ENCODE results near the gene TGFBI.

The TGFBI gene

DNA sequence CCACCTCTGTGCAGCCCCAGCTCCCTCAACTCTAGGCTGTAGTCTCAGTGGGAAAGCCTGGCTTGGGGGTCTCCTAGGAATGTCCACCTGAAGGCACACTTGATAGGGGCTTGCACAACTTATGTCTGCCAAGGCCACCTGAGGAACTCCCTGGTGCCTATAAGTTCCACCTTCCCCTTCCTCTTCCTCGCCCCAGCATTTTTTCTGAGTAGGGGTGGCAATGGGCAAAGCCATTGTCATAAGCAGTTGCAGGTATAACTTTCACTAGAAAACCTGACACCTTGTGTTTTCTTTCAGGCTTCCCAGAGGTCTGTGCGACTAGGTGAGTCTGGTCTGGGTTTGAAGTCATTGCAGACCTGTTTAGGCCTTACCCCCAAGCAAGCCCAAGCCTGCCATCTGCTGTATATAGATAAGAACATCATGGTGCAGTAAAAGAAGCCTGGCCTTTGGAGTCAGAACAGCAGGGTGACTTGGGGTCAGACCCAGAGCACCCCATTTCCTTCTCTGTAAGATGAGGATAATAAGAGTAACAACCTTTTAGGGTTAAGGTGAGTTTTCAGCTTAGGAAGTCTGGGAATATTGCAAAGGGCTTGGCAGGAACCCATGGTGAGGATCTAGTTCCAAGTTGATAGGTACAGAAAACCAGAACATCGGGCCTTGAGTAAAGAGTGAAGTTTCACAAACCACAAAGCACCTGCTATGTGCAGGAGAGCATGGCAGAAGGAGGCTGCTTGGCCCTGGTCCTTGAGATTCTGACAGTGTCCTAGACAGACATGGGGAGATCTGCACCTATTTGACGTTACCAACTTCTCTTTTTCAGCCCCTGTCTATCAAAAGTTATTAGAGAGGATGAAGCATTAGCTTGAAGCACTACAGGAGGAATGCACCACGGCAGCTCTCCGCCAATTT lies 33.8 kb downstream of the TGFBI start:
- no peak for DNase-seq (ENCODE audit: low read depth in 2 of 3, low spot score in 2 of 3)

DNA sequence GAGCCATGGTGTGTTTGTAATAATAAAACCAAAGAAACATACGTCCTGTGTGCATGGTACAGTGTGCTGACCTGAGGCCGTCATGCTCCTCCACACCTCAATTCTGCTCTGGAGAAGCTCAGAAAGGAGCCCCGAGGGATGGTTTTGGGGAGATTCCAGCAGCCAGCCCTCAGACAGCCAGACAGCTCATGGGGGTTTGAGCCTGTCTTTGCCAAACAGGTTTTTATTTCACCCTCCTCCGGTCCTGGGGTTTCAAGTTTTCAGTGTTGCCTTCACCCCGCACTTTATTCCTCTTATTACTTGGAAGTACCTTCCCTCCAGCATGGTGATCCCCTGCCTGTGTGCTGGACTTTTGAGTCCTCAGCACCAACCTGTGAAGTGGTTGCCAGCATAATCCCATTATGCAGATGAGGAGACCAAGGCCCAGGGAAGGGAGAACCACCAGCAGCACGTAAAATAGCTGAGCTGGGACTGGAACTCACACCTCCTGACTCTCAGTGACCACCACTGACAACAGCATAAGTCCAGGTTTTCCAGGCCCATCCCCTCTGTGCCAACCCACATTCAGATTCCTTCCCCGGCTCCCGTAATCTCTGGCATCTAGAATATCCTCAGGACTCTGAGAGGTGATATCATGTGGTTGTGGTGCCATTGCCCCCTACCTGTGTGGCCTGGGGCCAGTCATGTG lies 35.1 kb downstream of the TGFBI start:
- no peak for DNase-seq (ENCODE audit: low read depth in 2 of 3, low spot score in 2 of 3)

DNA sequence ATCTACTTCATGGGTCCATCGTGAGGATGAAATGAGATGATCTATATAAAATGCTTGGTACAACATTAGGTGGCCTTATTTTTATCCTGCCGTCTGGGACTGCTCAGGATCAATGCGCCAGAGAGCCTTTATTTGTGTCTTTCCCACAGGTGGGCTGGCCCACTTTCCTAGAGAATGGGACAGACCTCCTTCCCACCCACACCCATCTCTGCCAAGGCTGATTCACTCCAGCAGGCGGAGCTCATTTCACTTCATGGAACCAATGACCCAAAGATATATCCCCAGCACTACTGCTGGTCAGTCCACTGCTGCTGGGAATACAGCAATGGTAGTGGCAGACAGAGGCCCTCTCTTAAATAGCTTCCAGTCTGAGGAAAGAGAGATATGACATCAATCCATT lies 35.7 kb downstream of the TGFBI start:
- no peak for DNase-seq (ENCODE audit: low read depth in 2 of 3, low spot score in 2 of 3)

GRCh38 chr5:136065588-136065987 lies 36.8 kb downstream of the TGFBI start:
- DNase-seq (ENCODE audit: low read depth in 2 of 3, low spot score in 2 of 3), result no peak

- no peak for DNase-seq (ENCODE audit: low read depth in 2 of 3, low spot score in 2 of 3)
Observed at GRCh38 chr5:136066661-136067271, 38.0 kb downstream of the TGFBI start.

DNA sequence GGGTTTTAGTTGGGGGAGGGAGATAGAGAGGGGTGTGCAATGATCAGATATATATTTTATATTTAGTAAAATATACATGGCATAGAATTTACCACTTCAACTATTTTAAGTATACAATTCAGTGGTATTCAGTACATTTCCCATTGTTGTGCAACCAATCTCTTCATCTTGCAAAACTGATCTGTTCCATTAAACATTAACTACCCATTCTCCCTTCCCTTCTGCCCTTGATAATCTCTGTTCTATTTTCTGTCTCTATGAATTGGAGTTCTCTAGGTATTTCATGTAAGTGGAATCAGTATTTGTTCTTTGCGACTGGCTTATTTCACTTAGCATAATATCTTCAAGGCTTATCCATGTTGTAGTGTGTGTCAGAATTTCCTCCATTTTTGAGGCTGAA lies 38.6 kb downstream of the TGFBI start:
- DNase-seq (ENCODE audit: low read depth in 2 of 3, low spot score in 2 of 3), result no peak

GRCh38 chr5:136070486-136071285 lies 41.9 kb downstream of the TGFBI start:
- DNase-seq (ENCODE audit: low read depth in 2 of 3, low spot score in 2 of 3), result no peak

GRCh38 chr5:136073714-136074529 lies 45.1 kb downstream of the TGFBI start:
- no peak for DNase-seq (ENCODE audit: low read depth in 2 of 3, low spot score in 2 of 3)

DNA sequence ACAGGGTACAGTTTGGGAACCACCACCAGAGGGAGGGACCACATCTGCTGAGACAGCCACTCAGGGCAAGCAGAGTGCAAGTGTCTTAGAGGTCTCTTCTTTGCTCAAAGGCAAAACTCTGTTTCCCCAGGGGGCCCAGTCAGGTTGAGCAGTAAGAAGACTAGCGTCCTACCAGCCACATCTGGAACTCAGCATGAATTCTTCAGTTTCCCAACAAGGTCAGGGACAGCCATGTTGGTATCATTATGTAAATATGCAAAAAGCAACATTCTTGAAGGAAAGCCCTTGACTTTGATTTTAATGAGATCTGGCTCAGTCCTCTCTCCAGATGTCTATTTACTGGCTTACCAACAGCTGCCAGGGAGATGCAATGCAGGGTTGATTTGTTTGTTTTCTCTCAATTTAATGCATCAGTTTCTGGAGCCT lies 46.7 kb downstream of the TGFBI start:
- no peak for DNase-seq (ENCODE audit: low read depth in 2 of 3, low spot score in 2 of 3)

GRCh38 chr5:136076067-136076466 lies 47.3 kb downstream of the TGFBI start:
- no peak for DNase-seq (ENCODE audit: low read depth in 2 of 3, low spot score in 2 of 3)

DNA sequence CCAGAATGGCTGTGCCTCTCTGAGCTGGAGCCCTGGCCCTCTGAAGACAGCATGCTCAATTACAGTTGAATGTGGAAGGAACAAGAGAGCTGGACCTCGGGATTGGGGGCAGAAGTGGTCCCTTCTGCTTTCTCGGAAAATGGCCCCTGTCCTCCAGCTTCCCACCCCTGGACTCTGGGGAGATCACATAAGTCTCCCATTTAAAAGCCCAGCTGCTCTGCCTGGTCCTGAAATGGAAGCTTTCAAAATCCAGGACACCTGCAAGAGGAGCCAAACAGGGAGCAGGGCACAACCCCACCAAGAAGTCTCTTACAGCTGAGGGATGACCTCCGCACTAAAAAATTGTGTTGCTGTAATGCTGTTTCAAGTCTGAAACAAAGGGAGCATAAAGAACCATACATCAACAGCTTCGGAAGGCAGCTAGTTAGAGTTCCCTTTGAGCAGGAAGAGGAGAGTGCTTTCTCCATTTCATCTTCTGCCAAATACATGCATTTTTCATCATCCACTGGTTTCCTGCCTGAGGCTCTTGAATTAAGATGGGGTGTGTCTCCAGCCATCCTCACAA lies 48.2 kb downstream of the TGFBI start:
- no peak for DNase-seq (ENCODE audit: low read depth in 2 of 3, low spot score in 2 of 3)

DNA sequence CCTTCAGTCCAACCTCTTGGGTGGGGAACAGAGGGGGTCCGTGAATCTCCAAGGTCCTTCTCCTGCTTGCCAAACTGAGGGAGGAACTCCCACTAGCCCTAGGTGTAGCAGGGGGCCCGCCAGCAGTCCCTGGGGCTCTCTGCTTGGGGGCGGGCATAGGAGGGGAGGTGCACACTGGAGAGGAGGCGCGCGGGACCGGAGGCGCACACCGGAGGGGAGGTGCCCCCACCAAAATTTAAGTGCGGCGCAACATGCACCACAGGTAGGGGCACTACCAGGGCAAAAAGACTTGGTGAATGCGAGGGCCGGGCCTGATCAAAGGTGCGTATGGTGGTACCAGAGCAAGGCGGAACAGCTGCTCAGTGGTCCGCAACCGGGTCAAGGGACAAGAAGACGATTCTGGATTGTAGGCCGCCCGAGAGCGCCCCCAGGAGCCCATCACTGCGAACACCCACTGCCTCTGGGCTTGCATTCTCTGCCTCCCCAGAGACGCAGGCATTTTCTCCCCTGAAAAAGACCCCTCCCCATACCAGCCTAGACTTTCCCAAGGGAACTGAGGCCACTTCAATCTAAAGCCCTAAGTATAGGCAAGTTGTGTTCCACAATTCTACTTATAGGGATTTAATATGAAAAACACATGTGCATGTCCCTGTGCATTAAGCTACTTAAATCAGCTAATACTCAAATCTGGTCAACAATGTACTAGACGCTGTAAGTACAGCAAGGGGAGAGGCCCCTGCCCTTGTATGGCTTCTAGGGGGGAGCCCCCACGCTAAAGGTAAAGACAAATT lies 50.6 kb downstream of the TGFBI start:
- no peak for DNase-seq (ENCODE audit: low read depth in 2 of 3, low spot score in 2 of 3)

DNA sequence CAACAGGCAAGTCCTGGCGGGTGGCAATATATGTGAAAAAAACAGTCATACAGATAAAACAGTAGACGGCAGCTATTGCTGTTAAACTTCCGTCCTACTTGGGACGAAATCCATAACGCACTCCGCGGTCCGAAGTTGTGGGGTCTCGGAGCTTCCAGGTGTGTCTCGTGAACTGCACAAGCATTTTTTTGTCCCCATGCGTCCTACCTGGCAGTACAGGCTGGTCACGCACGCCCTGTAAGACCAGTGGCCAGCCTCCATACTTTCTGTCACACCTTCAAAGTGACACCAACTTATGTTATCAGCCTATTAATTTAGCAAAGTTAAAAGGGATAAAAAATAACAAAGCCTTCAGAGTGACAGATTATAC lies 51.3 kb downstream of the TGFBI start:
- no peak for DNase-seq (ENCODE audit: low read depth in 2 of 3, low spot score in 2 of 3)

DNA sequence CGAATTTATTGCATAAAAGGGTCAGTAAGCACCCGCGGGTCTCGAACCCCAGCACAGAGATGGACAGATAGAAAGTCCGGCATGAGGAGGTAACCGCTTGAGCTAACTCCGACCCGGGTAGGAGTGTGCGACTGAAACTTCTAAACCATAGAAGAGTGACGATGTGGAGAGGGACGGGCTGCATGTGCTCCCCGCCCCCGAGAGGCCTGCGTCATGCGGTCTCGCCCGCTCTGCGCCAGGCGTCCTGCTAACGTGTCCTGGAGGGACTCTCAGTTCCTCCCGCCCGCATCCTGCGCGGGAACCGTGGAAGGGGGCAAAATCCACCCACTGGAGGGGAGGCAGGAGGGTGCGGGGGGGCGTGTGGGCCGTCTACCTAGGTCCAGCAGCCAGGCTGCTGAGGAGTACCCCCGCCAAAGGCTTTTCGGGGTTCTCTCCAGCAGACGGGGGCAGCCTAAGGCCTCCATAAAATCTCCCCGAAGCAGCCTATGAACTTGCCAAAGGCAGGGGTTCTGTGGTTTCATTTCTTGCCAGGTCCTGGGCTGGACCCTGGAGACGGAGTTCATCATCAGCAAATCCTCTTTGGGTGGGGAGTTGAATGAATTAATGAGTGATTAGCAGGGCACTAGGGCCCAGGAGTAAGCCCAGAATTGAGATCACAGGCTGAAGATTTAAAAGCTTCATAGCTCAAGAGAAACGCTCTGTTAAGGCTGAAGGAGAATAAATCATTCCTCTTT lies 51.9 kb downstream of the TGFBI start:
- DNase-seq (ENCODE audit: low read depth in 2 of 3, low spot score in 2 of 3), result peak; percentile 44 to 66 (median 48)

DNA sequence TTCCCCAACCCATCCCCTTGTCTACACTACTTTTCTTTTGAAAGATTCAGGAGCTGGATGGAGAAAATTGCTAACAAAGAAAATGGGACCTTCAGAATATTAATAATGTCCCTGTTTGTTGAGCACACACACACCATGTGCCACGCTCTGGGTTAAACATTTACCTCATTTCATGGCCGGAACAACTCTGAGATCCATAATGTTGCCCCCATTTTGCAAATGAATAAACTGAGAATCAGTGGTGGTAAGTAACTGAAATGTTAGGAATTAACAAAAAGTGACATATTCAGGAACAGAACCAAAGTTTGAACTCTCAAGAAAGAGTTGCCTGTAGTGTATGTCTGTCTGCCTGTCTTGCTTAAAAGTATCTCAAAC lies 52.4 kb downstream of the TGFBI start:
- DNase-seq (ENCODE audit: low read depth in 2 of 3, low spot score in 2 of 3), result no peak

- DNase-seq (ENCODE audit: low read depth in 2 of 3, low spot score in 2 of 3), result peak in 2 of 3 experiments; percentile 6 to 49
Observed at GRCh38 chr5:136082390-136083193, 53.8 kb downstream of the TGFBI start.

DNA sequence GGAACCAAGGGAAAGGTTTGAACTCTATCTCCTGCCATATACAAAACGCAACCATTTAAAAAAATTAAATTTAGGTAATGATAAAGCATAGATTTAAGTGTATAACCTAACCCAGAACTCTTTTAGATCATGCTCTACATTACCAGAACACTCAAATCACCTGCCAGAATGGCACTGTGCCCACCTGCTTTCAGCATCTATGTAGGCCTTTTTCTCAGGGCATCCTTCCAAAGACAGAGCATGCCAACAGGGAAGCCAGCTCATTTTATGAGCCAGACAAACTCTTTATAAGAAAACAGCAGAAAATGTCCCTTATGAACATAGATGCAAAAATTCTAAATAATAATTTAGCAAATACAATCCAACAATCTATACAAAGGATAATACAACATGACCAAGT lies 55.9 kb downstream of the TGFBI start:
- DNase-seq (ENCODE audit: low read depth in 2 of 3, low spot score in 2 of 3), result no peak

Measured in activated CD8-positive, alpha-beta memory T cell treated with anti-CD3 and anti-CD28 coated beads for 48 hours (primary cell).